Neuronal stem cell (in vitro differentiated cells): ENCODE results near the gene DHRS2.

Experiments used
- DNase-seq: peaks from one replicate; pipeline ENCODE4 v3.0.0-alpha.2; 2013; ENCODE audit warnings: low spot score
- H2AFZ ChIP-seq: one replicate; pipeline ENCODE4 v1.6.1; 2013; ENCODE audit warnings: mild to moderate bottlenecking, low read length, inconsistent platforms
- H2AK5ac ChIP-seq: 2 replicates; pipeline ENCODE4 v1.6.1; 2013; ENCODE audit warnings: low read depth, mild to moderate bottlenecking, inconsistent platforms, low read length, moderate library complexity, mixed read lengths
- H2BK120ac ChIP-seq: 2 replicates; pipeline ENCODE4 v1.6.1; 2013; ENCODE audit warnings: low read depth, mild to moderate bottlenecking, inconsistent platforms, low read length, moderate library complexity, mixed read lengths
- H2BK12ac ChIP-seq: one replicate; pipeline ENCODE4 v1.6.1; 2013; ENCODE audit warnings: low read length, inconsistent platforms
- H2BK15ac ChIP-seq: 2 replicates; pipeline ENCODE4 v1.6.1; 2013; ENCODE audit warnings: mild to moderate bottlenecking, low read length, inconsistent platforms, mixed read lengths
- H2BK5ac ChIP-seq: one replicate; pipeline ENCODE4 v1.6.1; 2013; ENCODE audit warnings: inconsistent platforms, mild to moderate bottlenecking, low read length, moderate library complexity
- H3K14ac ChIP-seq: one replicate; pipeline ENCODE4 v1.6.1; 2013; ENCODE audit warnings: low read length, inconsistent platforms
- H3K18ac ChIP-seq: 2 replicates; pipeline ENCODE4 v1.6.1; 2013; ENCODE audit warnings: low read length, inconsistent platforms
- H3K23ac ChIP-seq: 2 replicates; pipeline ENCODE4 v1.6.1; 2013; ENCODE audit warnings: low read depth, mild to moderate bottlenecking, mixed read lengths, low read length, inconsistent platforms; ENCODE audit not compliant: poor library complexity
- H3K27ac ChIP-seq: replicated peaks from 3 replicates; pipeline ENCODE4 v1.5.1; 2013; ENCODE audit warnings: low read length, inconsistent platforms
- H3K27me3 ChIP-seq, 3 experiments: 2 replicates each; pipeline ENCODE4 v1.6.1; 2013; ENCODE audit warnings: low read length in 3 of 3, mild to moderate bottlenecking in 2 of 3, inconsistent platforms in 1 of 3, low read depth in 1 of 3, mixed read lengths in 1 of 3, moderate library complexity in 1 of 3; ENCODE audit not compliant: control insufficient read depth in 3 of 3, insufficient read depth in 3 of 3
- H3K36me3 ChIP-seq, 2 donors: replicated peaks in 1 of 2; 2 replicates each; pipeline ENCODE4 v1.6.1; 2013; ENCODE audit warnings: low read length in 2 of 2; ENCODE audit not compliant: control insufficient read depth in 2 of 2, insufficient read depth in 2 of 2
- H3K4ac ChIP-seq: 2 replicates; pipeline ENCODE4 v1.6.1; 2013; ENCODE audit warnings: inconsistent platforms, mild to moderate bottlenecking, low read length, moderate library complexity
- H3K4me1 ChIP-seq, 2 donors: 1 replicate in 1 of 2; 2 replicates in 1 of 2; pipeline ENCODE4 v1.6.1; 2013; ENCODE audit warnings: low read length in 2 of 2, low read depth in 1 of 2; ENCODE audit not compliant: control insufficient read depth in 2 of 2, insufficient read depth in 1 of 2
- H3K4me2 ChIP-seq: one replicate; pipeline ENCODE4 v1.6.1; 2013; ENCODE audit warnings: mild to moderate bottlenecking, low read length, inconsistent platforms; ENCODE audit not compliant: insufficient read depth, poor library complexity, severe bottlenecking
- H3K4me3 ChIP-seq, 2 donors: 2 replicates each; pipeline ENCODE4 v1.5.1; 2013; ENCODE audit warnings: low read length in 2 of 2, mild to moderate bottlenecking in 2 of 2, inconsistent platforms in 1 of 2, moderate library complexity in 1 of 2
- H3K79me1 ChIP-seq: one replicate; pipeline ENCODE4 v1.6.1; 2013; ENCODE audit warnings: low read depth, mild to moderate bottlenecking, inconsistent platforms, low read length, moderate library complexity
- H3K9ac ChIP-seq: one replicate; pipeline ENCODE4 v1.6.1; 2013; ENCODE audit warnings: mild to moderate bottlenecking, low read depth, low read length, inconsistent platforms; ENCODE audit not compliant: poor library complexity
- H3K9me3 ChIP-seq, 2 donors: replicated peaks in 1 of 2; 2 replicates each; pipeline versions ENCODE3 to v1.6.1; 2013; ENCODE audit warnings: low read length in 2 of 2, mild to moderate bottlenecking in 2 of 2, inconsistent platforms in 1 of 2, low read depth in 1 of 2, mixed read lengths in 1 of 2, moderate library complexity in 1 of 2; ENCODE audit not compliant: control insufficient read depth in 2 of 2, insufficient read depth in 1 of 2
- H4K8ac ChIP-seq: one replicate; pipeline ENCODE4 v1.6.1; 2013; ENCODE audit warnings: low read depth, mild to moderate bottlenecking, inconsistent platforms, low read length, moderate library complexity
- H4K91ac ChIP-seq: one replicate; pipeline ENCODE4 v1.6.1; 2013; ENCODE audit warnings: low read length, low read depth, mild to moderate bottlenecking, inconsistent platforms; ENCODE audit not compliant: poor library complexity
- WGBS, 2 donors: extraction: QIAGEN DNeasy Blood & Tissue Kit; methylation state at CpG; one replicate each; pipeline ENCODE4 v1.1.7; 2013; ENCODE audit warnings: missing lambda C conversion rate in 2 of 2, mixed read lengths in 1 of 2; ENCODE audit not compliant: insufficient read length in 2 of 2, insufficient replicate concordance in 1 of 2; ENCODE audit errors: extremely low coverage in 2 of 2; 5-methylcytosine and 5-hydroxymethylcytosine counted together

DHRS2 gene

GRCh38 chr14:23601845-23602180, 34.4 kb upstream of the DHRS2 start:
- H3K4me2 ChIP-seq = no peak overlapping the region

GRCh38 chr14:23602181-23603095, 33.7 kb upstream of the DHRS2 start:
- H3K4me3 ChIP-seq = peak overlapping the region in 1 of 2 donors; percentile 66
- H3K4me2 ChIP-seq = no peak overlapping the region
- no peak overlapping the region for H3K4ac ChIP-seq
- H2BK5ac ChIP-seq = no peak overlapping the region
- no peak overlapping the region for H3K14ac ChIP-seq
- H4K8ac ChIP-seq = no peak overlapping the region
- no peaks in the 10 kb centered on the region for H3K4me1 ChIP-seq
- no peak overlapping the region for H3K27ac ChIP-seq
- H4K91ac ChIP-seq = no peak overlapping the region
- H2BK120ac ChIP-seq = no peak overlapping the region
- no peak overlapping the region for H3K23ac ChIP-seq
- no peak overlapping the region for H2BK12ac ChIP-seq
- no peak overlapping the region for H2BK15ac ChIP-seq
- H3K18ac ChIP-seq = no peak overlapping the region
- peaks cover 0 to 10% (median 0%) of the 10 kb centered on the region in 3 experiments for H3K27me3 ChIP-seq
- H3K36me3 ChIP-seq = no peaks in the 10 kb centered on the region
- no peak overlapping the region for H2AK5ac ChIP-seq
- no peaks in the 10 kb centered on the region for H3K79me1 ChIP-seq
- DNase-seq = no peak
- no peaks in the 10 kb centered on the region for H3K9me3 ChIP-seq
- H2AFZ ChIP-seq = no peak overlapping the region
- WGBS, 2 donors = no CpG with 5 or more reads among the region's 12 CpGs
- no peak overlapping the region for H3K9ac ChIP-seq

More at GRCh38 chr14:23601845-23602180, 34.4 kb upstream of the DHRS2 start:
- no peak overlapping the region for H2BK5ac ChIP-seq
- H3K27me3 ChIP-seq = peaks cover 0 to 8% (median 0%) of the 10 kb centered on the region in 3 experiments
- H3K4me1 ChIP-seq = no peaks in the 10 kb centered on the region
- H2BK15ac ChIP-seq = no peak overlapping the region
- no peaks in the 10 kb centered on the region for H3K36me3 ChIP-seq
- no peak overlapping the region for H2BK12ac ChIP-seq
- no peak overlapping the region for H2AK5ac ChIP-seq
- no peak overlapping the region for H3K27ac ChIP-seq
- H3K4me3 ChIP-seq = peak overlapping the region in 1 of 2 donors; percentile 66
- no peak for DNase-seq
- H3K79me1 ChIP-seq = no peaks in the 10 kb centered on the region
- H2AFZ ChIP-seq = no peak overlapping the region
- H3K14ac ChIP-seq = no peak overlapping the region
- no CpG with 5 or more reads among the region's 1 CpG for WGBS, 2 donors
- no peak overlapping the region for H4K8ac ChIP-seq
- no peaks in the 10 kb centered on the region for H3K9me3 ChIP-seq
- no peak overlapping the region for H2BK120ac ChIP-seq
- no peak overlapping the region for H3K18ac ChIP-seq
- no peak overlapping the region for H3K4ac ChIP-seq
- H3K23ac ChIP-seq = no peak overlapping the region
- no peak overlapping the region for H4K91ac ChIP-seq
- no peak overlapping the region for H3K9ac ChIP-seq

- no peak overlapping the region for H4K8ac ChIP-seq
- H2BK5ac ChIP-seq = no peak overlapping the region
- H2AFZ ChIP-seq = no peak overlapping the region
- H3K4me2 ChIP-seq = no peak overlapping the region
- no CpG with 5 or more reads among the region's 2 CpGs for WGBS, 2 donors
- no peaks in the 10 kb centered on the region for H3K4me1 ChIP-seq
- DNase-seq = no peak
- no peak overlapping the region for H3K23ac ChIP-seq
- no peak overlapping the region for H3K27ac ChIP-seq
- peaks cover 0 to 10% (median 0%) of the 10 kb centered on the region in 3 experiments for H3K27me3 ChIP-seq
- H3K14ac ChIP-seq = no peak overlapping the region
- no peak overlapping the region for H3K4me3 ChIP-seq
- H3K4ac ChIP-seq = no peak overlapping the region
- H2AK5ac ChIP-seq = no peak overlapping the region
- no peak overlapping the region for H2BK120ac ChIP-seq
- no peak overlapping the region for H3K9ac ChIP-seq
- no peaks in the 10 kb centered on the region for H3K9me3 ChIP-seq
- no peak overlapping the region for H3K18ac ChIP-seq
- no peaks in the 10 kb centered on the region for H3K36me3 ChIP-seq
- no peak overlapping the region for H4K91ac ChIP-seq
- H3K79me1 ChIP-seq = no peaks in the 10 kb centered on the region
- H2BK15ac ChIP-seq = no peak overlapping the region
- H2BK12ac ChIP-seq = no peak overlapping the region
Measured at GRCh38 chr14:23603103-23603502, 33.1 kb upstream of the DHRS2 start.

DNA sequence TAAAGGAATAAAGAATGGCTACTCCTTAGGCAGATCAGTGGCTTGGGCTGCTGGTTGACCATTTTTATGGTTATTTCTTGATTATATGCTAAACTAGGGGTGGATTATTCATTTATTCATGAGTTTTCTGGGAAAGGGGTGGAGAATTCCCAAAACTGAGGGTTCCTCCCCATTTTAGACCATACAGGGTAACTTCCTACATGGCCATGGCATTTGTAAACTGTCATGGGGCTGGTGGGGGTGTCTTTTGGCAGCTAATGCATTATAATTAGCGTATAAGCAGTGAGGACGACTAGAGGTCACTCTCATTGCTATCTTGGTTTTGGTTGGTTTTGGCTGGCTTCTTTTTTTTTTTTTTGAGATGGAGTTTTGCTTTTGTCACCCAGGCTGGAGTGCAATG, 32.0 kb upstream of the DHRS2 start:
- Histone ChIP-seq H3K27me3 (peaks cover 0 to 10% (median 0%) of the 10 kb centered on the region in 3 experiments), H3K4ac (no peak overlapping the region), H3K79me1 (no peaks in the 10 kb centered on the region), H4K91ac (no peak overlapping the region), H3K9me3 (no peaks in the 10 kb centered on the region), H3K36me3 (no peaks in the 10 kb centered on the region), H3K4me2 (no peak overlapping the region), H2AFZ (no peak overlapping the region), H3K23ac (no peak overlapping the region), H3K27ac (no peak overlapping the region), H2BK120ac (no peak overlapping the region), H4K8ac (no peak overlapping the region), H3K9ac (no peak overlapping the region), H3K18ac (no peak overlapping the region), H3K4me1 (no peaks in the 10 kb centered on the region), H2BK15ac (no peak overlapping the region), H2AK5ac (no peak overlapping the region), H2BK5ac (no peak overlapping the region), H3K4me3 (no peak overlapping the region), H3K14ac (no peak overlapping the region), H2BK12ac (no peak overlapping the region)
- no CpG with 5 or more reads among the region's 2 CpGs for WGBS, 2 donors
- no peak for DNase-seq
